Measurements from ENCODE around the gene ZBTB7C.

Gene ZBTB7C

DNA sequence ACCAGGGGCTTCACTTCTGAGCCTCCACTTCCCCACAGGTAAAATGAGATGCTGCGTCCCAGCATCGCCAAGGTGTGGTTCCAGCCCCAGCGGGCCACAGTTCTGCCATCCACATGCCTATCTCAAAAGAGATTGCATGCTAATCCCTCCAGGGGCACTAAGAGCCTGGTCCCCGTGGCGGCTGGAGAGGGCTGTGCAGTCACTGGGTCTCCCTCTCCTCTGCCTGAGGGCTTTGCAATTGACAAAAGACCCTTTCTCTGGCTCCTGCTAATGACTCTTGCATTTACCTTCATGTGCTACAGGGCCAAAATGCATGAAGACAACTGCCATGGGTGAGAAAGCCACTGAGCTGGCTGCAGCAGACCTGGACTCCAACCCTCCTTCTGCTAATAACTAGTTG lies 18.5 kb downstream of the ZBTB7C start:
- Histone ChIP-seq H3K27me3 (ENCODE audit: insufficient read depth, low read length, poor library complexity, severe bottlenecking) (peaks cover 72% of the 10 kb centered on the region), H3K4me1 (ENCODE audit: insufficient read depth, low read length, poor library complexity, severe bottlenecking) (no peaks in the 10 kb centered on the region), H2AFZ (ENCODE audit: low read length) (no peak overlapping the region), H3K9me3 (ENCODE audit: insufficient read depth, low read depth, low read length) (no peaks in the 10 kb centered on the region), H3F3A (ENCODE audit: low read depth) (no peaks in the 10 kb centered on the region), H3K4me2 (ENCODE audit: low read depth, low read length, poor library complexity, severe bottlenecking) (no peak overlapping the region), H3K4me3 (ENCODE audit: low read length, poor library complexity, severe bottlenecking) (no peak overlapping the region), H3K79me2 (ENCODE audit: insufficient read depth, low read length) (no peaks in the 10 kb centered on the region), H3K9me2 (replicated peaks; ENCODE audit: low read depth, low read length) (no peaks in the 10 kb centered on the region), H4K20me1 (ENCODE audit: insufficient read depth, low read length, poor library complexity, severe bottlenecking) (no peaks in the 10 kb centered on the region), H3K36me3 (ENCODE audit: insufficient read depth, low read length) (no peaks in the 10 kb centered on the region), H3K9ac (ENCODE audit: low read depth, low read length, poor library complexity, severe bottlenecking) (no peak overlapping the region)
- TF ChIP-seq EZH2phosphoT487 (IDR thresholded peaks at IDR 0.05; ENCODE audit: borderline replicate concordance): no peak
- TF ChIP-seq, protein P1, sequence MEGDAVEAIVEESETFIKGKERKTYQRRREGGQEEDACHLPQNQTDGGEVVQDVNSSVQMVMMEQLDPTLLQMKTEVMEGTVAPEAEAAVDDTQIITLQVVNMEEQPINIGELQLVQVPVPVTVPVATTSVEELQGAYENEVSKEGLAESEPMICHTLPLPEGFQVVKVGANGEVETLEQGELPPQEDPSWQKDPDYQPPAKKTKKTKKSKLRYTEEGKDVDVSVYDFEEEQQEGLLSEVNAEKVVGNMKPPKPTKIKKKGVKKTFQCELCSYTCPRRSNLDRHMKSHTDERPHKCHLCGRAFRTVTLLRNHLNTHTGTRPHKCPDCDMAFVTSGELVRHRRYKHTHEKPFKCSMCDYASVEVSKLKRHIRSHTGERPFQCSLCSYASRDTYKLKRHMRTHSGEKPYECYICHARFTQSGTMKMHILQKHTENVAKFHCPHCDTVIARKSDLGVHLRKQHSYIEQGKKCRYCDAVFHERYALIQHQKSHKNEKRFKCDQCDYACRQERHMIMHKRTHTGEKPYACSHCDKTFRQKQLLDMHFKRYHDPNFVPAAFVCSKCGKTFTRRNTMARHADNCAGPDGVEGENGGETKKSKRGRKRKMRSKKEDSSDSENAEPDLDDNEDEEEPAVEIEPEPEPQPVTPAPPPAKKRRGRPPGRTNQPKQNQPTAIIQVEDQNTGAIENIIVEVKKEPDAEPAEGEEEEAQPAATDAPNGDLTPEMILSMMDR (conservative IDR thresholded peaks at IDR 0.05; ENCODE audit: low read length): no peak

DNA sequence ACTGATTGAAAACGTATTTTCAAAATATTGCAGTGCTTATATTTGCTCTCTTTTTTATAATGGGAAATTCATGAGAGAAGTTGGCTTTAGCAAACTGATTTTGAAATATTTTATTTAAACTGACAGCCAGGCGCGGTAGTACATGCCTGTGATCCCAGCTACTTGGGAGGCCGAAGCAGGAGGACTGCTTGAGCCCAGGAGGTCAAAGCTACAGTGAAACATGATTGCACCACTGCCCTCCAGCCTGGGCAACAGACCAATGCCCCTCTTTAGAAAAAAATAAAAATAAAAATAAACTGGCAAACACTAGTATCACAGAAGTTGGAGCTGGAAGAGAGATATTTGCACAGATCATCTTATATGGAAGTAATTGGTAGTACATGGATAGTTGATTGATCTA lies 20.7 kb downstream of the ZBTB7C start:
- H3K9me3 ChIP-seq (ENCODE audit: insufficient read depth, low read depth, low read length): no peaks in the 10 kb centered on the region

GRCh38 chr18:48387300-48387699 lies 21.9 kb downstream of the ZBTB7C start:
- H3K4me3 ChIP-seq (ENCODE audit: low read length, poor library complexity, severe bottlenecking): no peak overlapping the region

More for the DNA sequence above, 20.7 kb downstream of the ZBTB7C start:
- Histone ChIP-seq H3F3A (ENCODE audit: low read depth) (no peaks in the 10 kb centered on the region), H3K9ac (ENCODE audit: low read depth, low read length, poor library complexity, severe bottlenecking) (no peak overlapping the region), H3K4me2 (ENCODE audit: low read depth, low read length, poor library complexity, severe bottlenecking) (no peak overlapping the region), H3K4me3 (ENCODE audit: low read length, poor library complexity, severe bottlenecking) (no peak overlapping the region), H2AFZ (ENCODE audit: low read length) (no peak overlapping the region), H3K36me3 (ENCODE audit: insufficient read depth, low read length) (no peaks in the 10 kb centered on the region), H3K79me2 (ENCODE audit: insufficient read depth, low read length) (no peaks in the 10 kb centered on the region), H3K4me1 (ENCODE audit: insufficient read depth, low read length, poor library complexity, severe bottlenecking) (no peaks in the 10 kb centered on the region), H3K27me3 (ENCODE audit: insufficient read depth, low read length, poor library complexity, severe bottlenecking) (peaks cover 69% of the 10 kb centered on the region), H3K9me2 (replicated peaks; ENCODE audit: low read depth, low read length) (no peaks in the 10 kb centered on the region), H4K20me1 (ENCODE audit: insufficient read depth, low read length, poor library complexity, severe bottlenecking) (no peaks in the 10 kb centered on the region)
- TF ChIP-seq, protein P1 (conservative IDR thresholded peaks at IDR 0.05; ENCODE audit: low read length): no peak

More at GRCh38 chr18:48387300-48387699, 21.9 kb downstream of the ZBTB7C start:
- no peak overlapping the region for H3K9ac ChIP-seq (ENCODE audit: low read depth, low read length, poor library complexity, severe bottlenecking)
- H3K4me2 ChIP-seq (ENCODE audit: low read depth, low read length, poor library complexity, severe bottlenecking): no peak overlapping the region
- H3K79me2 ChIP-seq (ENCODE audit: insufficient read depth, low read length): no peaks in the 10 kb centered on the region
- no peaks in the 10 kb centered on the region for H3K9me3 ChIP-seq (ENCODE audit: insufficient read depth, low read depth, low read length)
- no peaks in the 10 kb centered on the region for H4K20me1 ChIP-seq (ENCODE audit: insufficient read depth, low read length, poor library complexity, severe bottlenecking)
- peaks cover 73% of the 10 kb centered on the region for H3K27me3 ChIP-seq (ENCODE audit: insufficient read depth, low read length, poor library complexity, severe bottlenecking)
- no peaks in the 10 kb centered on the region for H3K4me1 ChIP-seq (ENCODE audit: insufficient read depth, low read length, poor library complexity, severe bottlenecking)
- H2AFZ ChIP-seq (ENCODE audit: low read length): no peak overlapping the region
- no peaks in the 10 kb centered on the region for H3K36me3 ChIP-seq (ENCODE audit: insufficient read depth, low read length)
- TF ChIP-seq, protein P1 (conservative IDR thresholded peaks at IDR 0.05; ENCODE audit: low read length): no peak
- TF ChIP-seq EZH2phosphoT487 (IDR thresholded peaks at IDR 0.05; ENCODE audit: borderline replicate concordance): no peak
- H3K9me2 ChIP-seq (replicated peaks; ENCODE audit: low read depth, low read length): no peaks in the 10 kb centered on the region
- no peaks in the 10 kb centered on the region for H3F3A ChIP-seq (ENCODE audit: low read depth)

Measured in Loucy (cell line).